Measurements from ENCODE around the gene TSPAN10.
"Not testable (repeated sequence)": the region's sequence is repeated elsewhere in the genome, so short reads cannot be mapped to it uniquely, and the experiment has no call there.

TSPAN10 gene

DNA sequence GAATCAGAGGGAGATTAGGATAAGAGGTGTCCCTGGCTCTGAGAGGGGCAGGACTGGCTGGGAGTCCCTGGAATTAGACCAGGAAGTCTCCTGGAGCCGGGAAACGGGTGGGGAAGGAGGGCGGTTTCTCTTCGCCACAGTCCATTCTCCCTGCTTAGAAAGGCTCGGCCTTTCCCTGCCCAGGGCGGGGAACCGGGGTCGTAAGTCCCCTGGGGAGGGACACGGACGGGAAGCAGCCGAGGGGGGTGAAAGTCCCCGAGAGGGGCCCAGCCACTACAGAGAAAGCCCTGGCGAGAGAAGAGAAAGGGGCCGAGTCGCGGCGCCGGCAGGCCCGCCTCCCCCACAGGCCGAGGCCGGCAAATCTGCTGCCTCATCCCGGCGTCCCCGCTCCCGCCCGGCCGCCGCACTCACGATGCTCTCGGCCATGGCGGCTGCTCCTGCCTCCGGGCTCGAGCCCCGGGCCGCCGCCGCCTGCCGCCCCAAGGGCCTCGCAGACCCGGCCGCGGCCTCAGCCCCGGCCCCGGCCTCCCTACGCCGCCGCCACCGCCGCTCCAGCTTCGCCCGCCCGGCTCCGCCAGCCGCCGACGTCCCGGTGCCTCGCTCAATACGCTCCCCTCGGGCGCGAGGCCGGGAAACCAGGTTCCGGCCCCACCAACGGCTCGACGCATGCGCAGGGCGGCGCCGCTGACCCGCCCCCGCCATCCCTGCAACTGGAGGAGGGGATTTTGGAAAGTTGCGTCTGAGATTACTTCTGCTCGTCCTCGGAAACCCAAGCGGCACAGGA, at the start of gene TSPAN10, which contains the start of gene NPLOC4:
TSS of gene TSPAN10 (plus strand) at position 692 of the 784 bp plus-strand sequence. CDS start 5,217 bp downstream, outside the sequence.
TSS of gene NPLOC4 (minus strand) at position 608 of the 784 bp plus-strand sequence. CDS start at position 426, 182 bp downstream.
- DNase-seq (ENCODE audit: low read depth) = peak; percentile 81

DNA sequence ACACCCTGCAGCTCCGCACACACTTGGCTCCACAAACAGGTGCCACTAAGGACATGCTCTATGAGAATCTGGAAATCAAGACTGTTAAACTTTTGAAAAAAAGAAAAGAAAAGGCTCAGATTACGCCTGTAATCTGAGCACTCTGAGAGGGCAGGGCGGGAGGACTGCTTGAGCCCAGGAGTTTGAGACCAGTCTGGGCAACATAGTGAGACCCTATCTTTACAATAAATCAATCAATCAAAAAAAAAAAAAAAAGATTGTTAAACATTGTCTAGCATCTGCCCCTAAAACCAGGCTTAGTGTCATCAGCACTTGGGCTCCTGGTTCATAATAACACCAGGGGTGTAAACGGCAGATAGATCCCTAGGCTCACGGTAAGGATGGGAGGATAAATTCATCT, 47.4 kb upstream of the TSPAN10 start:
- DNase-seq (ENCODE audit: low read depth) = no peak

DNA sequence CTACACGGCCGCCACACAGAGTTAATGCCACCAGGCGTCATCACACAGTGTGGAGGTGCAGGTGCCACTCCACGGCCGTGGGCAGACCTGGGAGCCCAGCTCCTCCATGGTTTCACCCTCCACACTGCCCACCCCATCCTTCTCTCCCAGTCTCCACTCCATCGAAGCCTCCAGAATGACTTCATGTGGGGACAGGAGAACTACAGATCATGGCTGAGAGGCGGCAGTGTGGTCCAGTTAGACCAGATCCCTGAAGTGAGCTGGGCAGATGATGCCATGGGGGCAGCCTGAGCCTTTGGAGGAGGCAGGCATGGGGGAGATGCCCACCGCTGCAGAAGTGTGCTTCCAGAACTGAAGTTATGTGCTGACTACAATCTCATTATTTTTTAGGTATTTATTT, 46.9 kb upstream of the TSPAN10 start:
- DNase-seq (ENCODE audit: low read depth) = no peak

DNA sequence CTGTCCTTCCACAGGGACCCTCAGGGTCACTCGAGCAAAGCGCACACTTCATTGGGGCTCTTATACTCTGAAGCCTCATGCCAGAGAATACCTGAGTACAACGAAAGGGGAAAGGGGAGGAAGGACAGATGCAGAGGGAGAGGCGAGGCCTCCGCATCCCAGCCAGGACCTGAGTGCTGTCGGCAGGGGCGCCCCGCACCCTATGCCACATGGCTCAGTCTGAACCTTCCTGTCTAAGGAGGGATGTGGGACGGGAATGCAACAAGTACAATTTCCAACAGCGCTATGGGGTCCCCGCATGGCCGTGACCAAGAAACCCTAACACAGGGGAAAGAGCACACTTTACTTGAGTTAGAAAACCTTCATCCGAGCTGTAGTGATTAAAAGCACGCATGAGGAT, 45.0 kb upstream of the TSPAN10 start:
- no peak for DNase-seq (ENCODE audit: low read depth)

DNA sequence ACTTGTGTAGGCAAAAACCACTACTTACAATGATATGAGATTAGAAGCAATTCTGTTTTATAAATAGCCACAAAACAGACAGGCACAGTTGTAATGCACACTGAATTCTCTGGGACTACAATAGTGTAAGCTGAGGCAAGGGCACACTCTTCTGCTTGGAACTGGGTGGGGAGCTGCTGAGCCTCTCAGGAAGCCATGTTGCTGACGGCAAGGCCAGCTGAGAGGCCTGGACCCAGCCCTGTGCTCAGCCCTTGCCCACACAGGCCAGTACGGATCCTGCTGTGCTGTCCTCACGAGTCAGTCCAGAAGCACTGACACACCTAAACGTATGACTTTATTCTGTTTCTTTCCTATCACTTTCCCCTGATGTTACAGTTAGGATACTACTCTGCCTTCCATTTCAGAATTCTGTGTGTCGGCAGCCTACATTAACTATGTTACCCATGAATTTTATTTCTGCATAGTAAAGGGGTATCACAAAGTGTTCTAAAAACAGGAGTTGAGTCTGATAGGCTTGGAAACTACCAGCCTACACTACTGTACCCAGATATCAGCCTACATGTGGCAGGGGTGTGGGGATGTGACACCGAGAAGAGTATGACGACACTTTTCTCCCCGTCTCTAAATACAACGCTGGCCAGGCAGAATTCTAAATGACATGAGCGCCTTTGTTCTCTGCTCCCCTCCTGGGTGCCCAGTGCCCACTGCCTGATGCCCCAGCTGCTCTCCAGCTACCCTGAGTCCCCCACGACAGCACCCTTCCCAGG, 43.7 kb upstream of the TSPAN10 start:
- DNase-seq (ENCODE audit: low read depth) = no peak

DNA sequence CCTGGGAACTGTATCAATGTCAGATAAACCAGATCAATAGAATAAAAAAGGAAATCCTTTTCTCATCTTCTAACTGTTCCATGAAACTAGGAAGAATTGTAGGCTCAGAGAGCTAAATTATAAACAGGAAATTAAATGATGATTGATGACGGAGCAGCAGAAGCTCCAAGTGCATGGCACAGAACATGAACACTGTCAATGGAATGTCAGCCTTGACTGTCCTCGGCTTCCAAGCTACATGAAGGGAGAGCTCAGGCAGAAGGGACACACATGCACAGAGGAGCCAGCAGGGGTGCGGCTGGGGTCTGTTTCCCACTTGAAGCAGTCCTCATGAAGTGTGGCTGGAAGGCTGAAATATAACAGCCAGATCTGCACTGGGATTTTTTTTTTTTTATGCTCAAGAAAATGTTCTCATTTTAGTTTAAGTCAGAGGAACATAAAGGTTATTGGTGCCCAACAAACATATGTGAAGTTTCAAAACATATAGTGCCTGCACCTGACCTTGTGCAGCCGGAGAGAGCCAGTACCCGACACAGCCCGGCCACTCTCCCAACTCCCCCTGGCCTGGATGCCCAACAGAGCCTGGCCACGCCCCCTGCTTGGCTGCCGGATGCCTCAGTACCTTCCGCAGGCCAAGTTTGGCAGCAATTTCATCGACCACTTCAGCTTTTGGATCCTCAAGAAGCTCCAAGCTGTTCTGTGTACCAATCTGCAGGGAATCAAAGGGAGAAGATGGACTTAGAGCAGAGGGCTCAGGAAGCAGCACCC, 37.1 kb upstream of the TSPAN10 start:
- DNase-seq (ENCODE audit: low read depth) = no peak

DNA sequence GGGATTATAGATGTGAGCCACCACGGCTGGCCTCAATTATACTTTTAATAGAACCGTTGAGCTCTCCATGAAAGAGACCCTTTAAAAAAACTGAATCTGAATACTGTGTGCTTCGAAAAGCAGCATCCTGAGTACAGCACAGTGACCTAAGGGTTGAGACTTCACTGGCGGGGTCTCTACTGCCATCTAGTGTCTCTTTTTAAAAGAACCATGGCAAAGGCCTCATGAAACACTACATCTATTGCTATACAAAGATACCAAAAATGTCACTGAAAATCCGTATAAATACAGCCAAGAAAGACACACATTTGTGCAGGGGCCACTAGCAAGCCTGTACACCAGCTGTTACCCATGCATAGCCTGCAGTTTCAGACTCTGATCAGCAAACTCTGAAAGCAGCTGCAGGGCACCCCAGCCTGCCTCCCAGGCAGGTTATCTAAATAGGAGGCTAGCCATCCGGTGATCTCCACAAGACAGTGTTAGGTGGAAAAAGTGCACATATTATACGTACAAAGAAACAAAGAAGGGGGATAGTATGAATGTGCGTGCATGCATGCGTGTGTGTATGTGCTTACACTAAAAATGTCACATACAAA, 35.4 kb upstream of the TSPAN10 start:
- DNase-seq (ENCODE audit: low read depth) = peak; percentile 7

DNA sequence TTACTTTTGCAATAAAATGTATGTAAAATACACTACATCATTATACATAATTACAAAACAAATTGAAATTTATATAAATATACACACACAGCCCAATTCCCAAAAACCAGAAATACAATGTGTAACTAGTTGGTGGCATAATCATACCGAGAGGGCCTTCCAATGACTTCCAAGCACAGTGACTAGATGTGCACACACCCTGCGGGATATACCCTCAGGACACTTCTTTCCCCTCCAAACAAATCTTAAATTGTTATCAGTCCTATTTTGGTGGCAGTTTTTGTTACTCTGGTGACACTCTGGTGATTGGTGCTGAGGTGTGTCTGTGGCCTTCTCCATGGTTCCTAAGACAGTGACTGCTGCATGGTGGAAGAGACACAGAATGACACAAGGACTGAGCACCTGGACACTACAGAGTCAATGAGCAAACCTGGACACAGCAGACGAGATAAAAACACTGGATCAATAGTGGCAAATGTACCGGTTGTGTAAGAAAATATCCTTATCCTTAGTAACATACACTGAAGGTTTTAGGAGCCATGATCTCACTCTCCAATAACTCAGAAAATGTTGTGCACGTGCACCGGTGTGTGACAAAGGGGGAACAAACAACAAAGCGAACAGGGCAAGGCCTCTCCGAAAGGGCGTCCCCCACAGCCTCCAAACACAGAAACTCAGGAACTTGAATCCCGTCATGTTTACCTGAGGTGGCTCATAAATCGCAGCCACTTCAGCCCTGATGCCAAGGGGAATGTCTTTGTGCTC, 33.0 kb upstream of the TSPAN10 start:
- no peak for DNase-seq (ENCODE audit: low read depth)

DNA sequence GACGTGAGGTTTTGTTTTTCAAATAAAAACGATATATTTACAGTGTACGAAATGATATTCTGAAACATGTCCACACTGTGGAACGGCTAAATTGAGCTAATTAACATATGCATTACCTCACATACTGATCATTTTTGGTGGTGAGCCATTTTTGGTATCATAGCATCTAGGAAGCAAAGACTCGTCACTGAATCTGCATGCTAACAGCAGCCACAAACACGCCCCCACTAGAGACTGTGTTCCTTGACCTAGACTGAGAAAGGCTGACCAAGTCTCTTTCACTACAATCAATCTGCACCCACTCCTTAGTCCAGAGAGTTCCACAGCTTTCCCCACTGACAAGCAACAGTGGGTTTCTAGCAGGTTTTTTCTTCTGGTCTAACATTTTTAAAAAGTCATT, 29.6 kb upstream of the TSPAN10 start:
- no peak for DNase-seq (ENCODE audit: low read depth)

DNA sequence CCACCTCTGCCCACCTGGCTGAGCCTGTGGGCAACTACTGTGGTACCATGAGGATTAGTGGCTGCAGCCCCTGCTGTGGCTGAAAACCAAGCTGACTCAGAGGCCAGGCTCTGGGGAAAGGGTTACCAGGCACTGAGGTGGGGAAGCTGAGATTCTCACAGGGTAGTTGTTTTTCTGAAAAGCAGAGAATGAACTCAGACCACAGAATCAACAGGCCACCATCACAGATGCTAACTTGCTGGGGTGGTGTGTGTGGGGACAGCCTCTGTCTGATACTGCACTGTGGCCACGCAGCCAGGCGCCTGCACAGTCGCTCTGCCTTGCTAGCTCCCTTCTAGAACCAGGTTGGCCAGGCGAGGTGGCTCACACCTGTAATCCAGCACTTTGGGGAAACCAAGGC, 28.9 kb upstream of the TSPAN10 start:
- DNase-seq (ENCODE audit: low read depth) = no peak

DNA sequence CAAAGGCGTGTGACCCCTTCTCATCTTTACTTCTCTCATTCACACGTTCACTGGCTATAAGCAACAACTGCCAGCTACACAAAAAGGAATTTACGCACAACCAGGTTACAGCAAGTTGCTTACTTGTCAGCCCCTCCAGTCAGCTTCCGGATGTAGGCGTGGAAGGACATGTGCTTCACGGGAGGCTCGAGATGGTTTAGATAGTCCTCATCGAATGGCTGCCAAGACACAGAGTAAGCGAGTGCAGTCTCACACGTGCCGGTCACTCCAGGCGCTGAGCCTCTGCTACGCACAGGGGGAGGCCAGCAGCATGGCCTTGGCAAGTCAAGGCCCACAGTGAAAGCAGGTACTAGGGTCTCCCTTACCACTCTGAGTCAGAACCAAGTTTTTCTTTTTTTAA, 28.4 kb upstream of the TSPAN10 start:
- no peak for DNase-seq (ENCODE audit: low read depth)

DNA sequence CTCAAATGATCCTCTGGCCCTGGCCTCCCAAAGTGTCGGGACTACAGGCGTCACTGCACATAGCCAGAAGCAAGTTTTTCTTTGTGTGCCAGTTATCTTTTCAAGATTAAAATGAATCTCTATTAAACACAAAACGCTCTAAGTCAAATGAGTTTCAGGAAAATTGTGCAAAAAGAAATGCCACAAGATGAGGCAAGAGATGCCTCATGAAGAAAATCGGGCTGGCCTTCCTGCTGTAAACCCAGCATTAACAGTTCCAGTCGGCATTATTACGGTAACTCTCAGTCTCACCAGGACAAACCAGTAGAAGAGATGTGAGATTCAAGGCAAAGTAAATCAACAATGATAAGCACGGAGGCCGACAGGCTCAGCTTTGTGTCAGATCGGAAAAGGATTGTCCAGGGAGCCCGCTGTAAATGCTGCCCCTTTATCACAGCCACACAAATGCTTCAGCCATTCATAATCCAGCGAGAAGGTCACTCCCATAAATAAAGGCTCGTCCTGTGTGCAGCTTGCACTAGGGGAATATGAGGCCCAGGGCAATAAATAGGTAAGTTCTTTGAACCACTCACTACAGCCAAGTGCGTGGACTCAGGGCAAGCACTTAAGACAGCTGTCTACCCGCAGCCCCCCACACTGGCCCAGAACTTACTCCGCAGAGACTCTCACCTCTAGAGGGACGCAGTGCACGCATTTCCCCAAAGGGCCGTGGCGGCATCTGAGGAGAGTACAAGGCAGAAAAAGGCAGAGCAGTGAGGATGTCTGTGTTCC, 27.3 kb upstream of the TSPAN10 start:
- no peak for DNase-seq (ENCODE audit: low read depth)

DNA sequence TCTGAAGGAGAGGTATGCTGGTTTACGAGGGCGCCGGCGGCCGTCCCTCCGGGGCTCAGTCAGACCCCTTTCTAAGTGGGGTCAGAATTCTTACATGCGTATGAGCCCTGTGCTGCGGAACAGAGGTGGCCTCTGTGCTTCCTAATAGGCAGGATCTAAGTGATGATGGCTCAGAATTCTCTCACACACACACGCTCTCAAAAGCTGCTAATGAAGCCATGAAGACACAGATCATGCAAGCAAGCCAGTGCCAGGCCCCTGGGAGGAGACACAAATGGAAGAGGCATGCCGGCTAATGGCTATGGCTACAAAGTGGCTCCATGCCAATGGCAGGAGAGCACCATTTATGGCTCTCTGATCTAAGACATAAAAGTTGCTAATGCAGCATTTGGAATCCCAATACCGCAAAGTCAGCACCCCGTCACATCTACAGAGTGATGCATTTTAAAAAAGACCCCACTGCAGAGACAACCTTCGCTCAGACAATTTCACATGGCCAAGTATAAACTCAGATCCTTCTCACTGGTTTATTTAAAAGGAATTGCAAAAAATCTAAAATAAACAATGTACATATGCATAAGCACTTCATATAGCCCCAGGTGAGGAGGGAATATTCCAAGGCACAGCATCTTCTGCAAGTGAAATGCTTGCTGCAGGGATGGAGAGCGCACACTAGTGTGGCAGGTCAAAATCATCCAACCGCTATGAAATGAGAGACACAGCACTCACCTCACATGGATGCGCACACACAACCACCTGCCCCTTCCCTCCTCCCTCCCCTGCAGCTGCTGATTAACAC, 24.6 kb upstream of the TSPAN10 start:
- no peak for DNase-seq (ENCODE audit: low read depth)

DNA sequence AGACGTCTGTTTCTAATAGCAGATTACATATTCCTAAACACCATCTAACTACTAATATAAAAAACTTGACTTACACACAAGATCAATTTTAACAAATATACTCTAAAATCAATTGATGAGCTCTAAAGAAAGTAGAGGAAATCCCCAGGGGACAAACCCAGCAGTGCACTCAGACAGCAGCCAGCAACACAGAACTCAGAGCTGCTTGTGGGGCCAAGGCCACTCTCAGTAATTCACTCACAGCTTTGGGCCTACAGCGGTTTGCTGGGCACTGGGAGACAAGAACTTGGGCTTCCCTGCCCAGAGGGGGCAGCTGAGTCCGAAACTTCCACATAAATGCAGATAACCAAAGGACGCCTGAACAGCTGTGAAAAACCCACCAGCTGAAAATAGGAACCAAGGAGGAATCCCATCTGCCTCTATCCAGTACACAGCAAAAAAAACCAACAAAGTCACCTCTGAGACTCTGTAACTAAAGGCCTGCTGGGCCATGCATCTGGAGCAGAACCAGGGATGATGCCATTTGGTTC, 21.5 kb upstream of the TSPAN10 start:
- DNase-seq (ENCODE audit: low read depth) = no peak

DNA sequence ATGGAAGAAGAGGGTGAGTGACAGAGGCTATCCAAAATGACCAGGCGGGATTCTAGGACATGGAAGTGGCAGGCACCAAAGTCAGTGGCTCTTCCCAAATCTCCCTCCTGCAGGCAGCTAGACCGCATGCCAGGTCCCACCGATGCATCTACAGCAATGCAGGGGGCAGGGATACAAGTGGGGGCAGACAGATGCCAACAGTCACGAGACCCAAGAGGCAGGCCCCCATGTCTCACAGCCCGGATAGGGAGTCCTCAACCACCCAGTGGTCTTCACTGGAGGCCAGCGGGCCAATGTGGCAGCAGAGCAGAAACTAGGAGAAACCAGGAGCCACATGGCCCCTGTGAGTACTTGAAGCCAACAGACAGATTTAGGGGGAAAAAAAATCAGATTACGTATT, 20.1 kb upstream of the TSPAN10 start:
- DNase-seq (ENCODE audit: low read depth) = no peak

DNA sequence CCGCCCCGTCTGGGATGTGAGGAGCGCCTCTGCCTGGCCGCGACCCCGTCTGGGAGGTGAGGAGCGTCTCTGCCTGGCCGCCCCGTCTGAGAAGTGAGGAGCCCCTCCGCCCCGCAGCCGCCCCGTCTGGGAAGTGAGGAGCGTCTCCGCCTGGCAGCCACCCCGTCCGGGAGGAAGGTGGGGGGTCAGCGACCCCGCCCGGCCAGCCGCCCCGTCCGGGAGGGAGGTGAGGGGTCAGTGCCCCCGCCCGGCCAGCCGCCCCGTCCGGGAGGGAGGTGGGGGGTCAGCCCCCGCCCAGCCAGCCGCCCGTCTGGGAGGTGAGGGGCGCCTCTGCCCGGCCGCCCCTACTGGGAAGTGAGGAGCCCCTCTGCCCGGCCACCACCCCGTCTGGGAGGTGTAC, 18.7 kb upstream of the TSPAN10 start:
- not testable (repeated sequence) for DNase-seq (ENCODE audit: low read depth)

DNA sequence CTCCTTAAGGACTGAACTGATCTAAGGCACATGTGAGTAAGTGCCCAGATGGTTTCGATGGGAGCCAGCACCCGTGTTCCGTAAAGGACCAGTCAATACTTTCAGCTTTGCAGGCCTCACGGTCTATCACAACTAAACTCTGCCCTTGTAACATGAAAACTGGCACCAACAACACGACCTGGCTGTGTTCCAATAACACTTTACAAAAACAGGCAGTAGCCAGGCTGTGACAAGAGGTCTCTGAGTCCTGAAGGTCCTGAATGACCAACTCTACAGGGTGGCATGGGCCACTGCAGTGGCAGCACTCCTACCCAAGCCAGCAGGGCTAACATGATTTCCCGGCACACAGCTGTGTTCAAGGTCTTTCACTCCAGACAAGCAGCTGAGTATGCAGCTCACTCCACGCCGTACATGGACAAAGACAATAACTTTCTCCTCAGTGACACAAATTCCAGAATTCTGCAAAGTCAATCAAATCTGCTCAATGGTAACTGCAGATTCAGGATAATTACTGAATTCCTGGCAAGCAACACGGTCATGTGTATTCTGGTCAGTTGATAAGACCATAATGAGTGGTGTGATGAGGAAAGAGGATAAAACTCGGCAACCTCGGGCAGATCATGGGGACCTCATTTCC, 15.4 kb upstream of the TSPAN10 start:
- no peak for DNase-seq (ENCODE audit: low read depth)

DNA sequence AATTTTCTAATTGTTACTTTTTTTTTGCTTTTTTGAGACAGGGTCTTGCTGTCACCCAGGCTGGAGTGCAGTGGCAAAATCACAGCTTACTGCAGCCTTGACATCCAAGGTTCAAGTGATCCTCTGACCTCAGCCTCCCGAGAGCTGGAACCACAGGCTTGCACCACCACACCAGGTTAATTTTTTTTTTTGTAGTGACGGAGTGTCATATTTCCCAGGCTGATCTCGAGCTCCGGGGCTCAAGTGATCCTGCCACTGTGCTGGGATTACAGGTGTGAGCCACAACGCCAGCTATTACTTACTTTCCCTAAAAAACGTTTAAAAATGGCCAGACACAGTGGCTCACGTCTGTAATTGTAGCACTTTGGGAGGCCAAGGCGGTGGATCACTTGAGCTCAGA, 6.7 kb upstream of the TSPAN10 start:
- no peak for DNase-seq (ENCODE audit: low read depth)

DNA sequence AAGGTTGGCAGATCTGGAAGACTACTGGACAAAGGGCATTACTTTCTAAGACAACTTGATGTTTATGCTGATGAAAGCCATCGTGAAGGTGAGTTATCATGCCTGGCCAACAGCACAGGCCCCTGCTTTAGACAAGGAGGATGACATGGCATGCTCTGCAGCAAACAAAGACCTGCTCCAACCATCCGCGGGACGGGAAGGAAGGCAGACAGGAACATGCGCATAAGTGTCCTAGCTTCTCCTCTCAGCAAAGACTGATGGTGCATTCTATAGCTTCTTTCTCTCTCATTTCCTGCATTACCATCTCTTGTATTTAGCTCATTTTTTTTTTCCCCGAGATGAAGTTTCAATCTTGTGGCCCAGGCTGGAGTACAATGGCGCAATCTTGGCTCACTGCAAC, 5.5 kb upstream of the TSPAN10 start:
- DNase-seq (ENCODE audit: low read depth) = no peak
